D341Med (cell line): Measurements from ENCODE around the gene PARD3.
"Not testable (repeated sequence)": the region's sequence is repeated elsewhere in the genome, so short reads cannot be mapped to it uniquely, and the experiment has no call there.

Experiments used
- DNase-seq: peaks from one replicate; pipeline ENCODE4 v3.0.0; 2012; ENCODE audit warnings: low spot score

Gene PARD3

DNA sequence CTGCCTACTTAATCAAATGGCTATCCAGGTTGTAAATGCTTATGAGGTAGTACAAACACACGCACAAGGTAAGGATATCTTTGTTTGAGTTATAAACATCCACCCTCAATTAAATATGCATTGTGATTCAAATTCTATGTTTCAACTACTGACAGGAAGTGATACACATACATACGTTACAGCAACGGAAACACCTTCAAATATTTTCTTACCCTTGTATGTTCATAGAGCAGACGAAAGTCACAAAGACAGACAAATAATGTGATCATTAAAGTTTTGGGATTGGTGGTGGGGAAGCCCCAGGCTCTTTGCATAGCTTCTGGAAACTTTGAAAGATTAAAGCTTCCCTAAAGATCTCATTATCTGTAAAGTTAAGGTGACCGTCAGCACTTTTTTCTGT is 521.0 kb downstream of the PARD3 start:
- DNase-seq = no peak

- DNase-seq = no peak
These were observed 522.4 kb downstream of the PARD3 start for GRCh38 chr10:34292675-34293074.

DNA sequence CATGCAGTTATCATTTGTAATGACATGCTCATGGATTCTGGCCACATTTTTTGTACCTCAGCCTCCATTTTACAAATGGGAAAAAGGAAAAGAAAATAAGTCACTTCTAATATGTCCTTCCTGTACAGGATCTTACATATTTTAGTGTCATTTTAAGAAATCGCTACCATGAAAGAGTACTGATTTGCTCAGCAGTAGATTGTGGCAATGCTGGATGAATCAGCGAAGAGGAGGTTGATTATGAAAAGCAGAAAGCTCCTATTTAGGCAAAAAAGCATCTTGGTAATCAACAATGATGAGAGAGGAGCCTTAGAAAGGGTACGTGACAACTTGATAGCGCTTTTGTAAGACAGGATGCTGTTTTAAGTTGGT is 522.9 kb downstream of the PARD3 start:
- no peak for DNase-seq

- no peak for DNase-seq
These were observed 523.5 kb downstream of the PARD3 start for GRCh38 chr10:34291466-34292193.

DNA sequence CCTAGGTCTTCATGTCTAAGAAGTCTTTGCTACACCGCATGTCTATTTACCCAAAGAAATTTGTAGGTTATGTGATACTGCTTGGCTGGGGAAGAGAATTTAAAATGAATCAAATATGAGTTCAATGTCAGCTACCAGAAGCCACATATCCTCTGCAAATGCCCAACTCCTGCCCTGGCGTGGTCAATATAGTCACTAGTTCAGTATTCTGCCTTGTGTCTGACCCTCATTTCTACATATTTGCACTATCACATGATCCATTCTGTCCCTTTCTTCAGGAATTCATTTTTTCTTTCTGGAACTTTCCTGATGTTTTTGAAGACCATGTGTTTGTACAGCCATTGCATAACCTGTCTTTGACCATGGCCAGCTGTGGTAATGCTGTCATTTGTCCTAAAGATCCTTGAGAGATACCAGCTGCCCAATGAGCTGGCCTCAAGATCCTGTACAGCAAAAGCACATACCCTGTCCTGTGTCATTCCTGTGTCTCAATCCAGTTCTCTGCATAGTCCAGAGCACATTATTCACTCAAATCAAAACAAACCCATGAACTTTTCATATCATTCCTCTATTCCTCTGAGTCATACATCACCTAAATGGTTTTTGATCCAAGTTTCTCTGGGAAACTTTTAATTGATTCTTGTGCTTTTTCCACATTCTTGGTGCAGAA is 524.5 kb downstream of the PARD3 start:
- DNase-seq = no peak

DNA sequence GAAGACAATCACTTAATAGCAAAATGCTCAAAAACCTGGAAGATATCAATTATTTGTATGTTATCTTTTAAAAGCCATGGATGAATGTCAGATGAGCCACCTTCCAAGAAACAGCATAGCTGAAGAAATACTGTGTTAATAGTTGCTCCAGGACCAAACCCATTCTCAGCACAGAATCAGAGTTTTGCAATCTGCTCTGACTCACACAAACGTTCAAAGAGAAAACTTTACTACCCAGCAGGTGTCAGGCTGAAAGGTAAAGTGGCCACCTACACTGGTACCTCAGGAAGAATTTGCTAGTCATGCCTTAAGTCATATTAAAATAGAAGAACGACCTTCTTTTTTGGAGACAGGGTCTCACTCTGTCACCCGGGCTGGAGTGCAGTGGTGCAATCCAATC is 526.5 kb downstream of the PARD3 start:
- no peak for DNase-seq

DNA sequence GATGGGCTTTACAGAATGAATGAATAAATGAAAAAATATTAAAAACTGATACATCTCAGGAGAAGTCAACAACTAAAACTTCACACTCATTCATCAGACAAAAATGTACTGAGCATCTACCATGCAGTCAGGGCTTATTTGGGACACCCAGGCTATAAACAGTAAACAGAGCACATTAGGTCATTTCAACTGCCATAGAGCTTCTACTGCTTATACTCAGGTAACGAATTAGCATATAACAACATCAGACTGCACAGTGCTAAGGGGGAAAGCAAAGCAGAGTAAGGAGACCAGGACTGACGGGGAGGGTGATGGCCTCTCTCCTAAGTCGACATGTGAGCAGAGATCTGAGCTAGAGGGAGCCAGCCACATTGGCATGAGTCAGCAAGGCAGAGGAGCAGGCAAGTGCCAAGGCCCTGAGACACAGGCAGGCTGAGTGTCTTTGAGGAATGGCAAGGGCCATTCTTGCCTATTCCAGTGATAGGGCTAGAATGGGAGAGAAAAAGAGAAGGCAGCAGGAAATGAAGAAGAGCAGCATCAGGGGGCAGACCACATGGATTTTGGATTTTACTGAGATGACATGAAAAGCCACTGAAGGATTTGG is 528.9 kb downstream of the PARD3 start:
- no peak for DNase-seq

- no peak for DNase-seq
These were observed 533.2 kb downstream of the PARD3 start for GRCh38 chr10:34281661-34282582.

GRCh38 chr10:34280599-34281374 is 534.3 kb downstream of the PARD3 start:
- DNase-seq = no peak

DNA sequence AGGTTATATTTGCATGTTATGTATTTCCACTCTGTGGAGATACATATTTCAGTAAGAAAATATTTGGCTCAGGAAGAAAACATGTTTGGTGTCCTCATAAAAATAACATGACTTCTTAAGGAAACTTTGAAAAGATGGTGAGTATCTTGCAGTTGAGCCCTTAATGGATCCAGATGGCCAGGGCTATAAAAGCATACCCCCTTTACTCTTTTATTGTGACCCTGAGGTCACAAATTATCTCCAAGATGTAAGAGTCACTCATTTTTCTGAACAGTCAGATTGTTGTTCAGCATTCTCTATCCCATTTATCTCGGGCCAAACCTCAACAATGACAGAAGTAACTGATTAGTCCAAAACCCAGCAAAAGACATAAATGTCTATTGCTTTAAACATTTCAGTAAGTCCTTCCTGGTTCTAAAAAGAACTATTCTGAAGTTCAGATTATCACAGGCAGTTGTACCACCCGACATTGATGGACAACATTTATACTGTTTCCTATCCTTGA is 539.4 kb downstream of the PARD3 start:
- DNase-seq = no peak

DNA sequence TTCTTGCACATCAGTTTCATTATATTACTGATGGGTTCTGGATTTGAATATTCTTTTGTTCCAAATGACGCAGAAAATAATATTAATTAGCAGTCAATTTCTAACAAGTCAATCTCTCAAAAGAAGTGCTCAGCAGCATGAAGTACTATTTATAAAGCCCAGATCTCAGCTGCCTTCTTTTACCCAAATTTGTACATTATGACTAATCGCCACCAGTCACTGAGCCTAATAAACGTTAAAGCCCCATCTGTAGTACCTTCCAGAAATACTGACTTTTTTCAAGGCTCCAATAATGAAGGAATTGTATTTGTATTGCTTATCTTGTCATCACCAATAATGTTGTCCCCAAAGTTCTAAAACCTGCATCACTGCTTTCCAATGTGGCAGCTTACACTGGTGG is 540.2 kb downstream of the PARD3 start:
- no peak for DNase-seq

- no peak for DNase-seq
These were observed 541.8 kb downstream of the PARD3 start for GRCh38 chr10:34273340-34273739.

DNA sequence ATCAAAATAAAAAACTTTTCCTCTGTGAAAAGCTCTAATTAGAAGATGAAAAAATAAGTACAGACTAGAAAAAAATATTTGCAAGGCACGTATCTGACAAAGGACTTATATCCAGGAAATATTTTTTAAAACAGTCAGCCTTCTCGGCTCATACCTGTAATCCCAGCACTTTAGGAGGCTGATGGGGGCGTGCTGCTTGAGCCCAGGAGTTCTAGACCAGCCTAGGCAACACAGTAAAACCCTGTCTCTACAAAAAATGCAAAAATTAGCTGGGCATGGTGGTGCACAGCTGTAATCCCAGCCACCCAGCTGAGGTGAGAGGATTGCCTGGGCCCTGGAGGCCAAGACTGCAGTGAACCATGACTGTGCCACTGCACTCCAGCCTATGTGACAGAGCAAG is 542.8 kb downstream of the PARD3 start:
- no peak for DNase-seq

DNA sequence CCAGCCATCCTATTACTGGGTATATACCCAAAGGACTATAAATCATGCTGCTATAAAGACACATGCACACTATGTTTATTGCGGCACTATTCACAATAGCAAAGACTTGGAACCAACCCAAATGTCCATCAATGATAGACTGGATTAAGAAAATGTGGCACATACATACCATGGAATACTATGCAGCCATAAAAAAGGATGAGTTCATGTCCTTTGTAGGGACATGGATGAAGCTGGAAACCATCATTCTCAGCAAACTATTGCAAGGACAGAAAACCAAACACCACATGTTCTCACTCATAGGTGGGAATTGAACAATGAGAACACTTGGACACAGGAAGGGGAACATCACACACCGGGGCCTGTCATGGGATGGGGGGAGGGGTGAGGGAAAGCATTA is 546.7 kb downstream of the PARD3 start:
- DNase-seq = not testable (repeated sequence)

GRCh38 chr10:34262985-34263384 is 552.1 kb downstream of the PARD3 start:
- no peak for DNase-seq

GRCh38 chr10:34260904-34261303 is 554.2 kb downstream of the PARD3 start:
- no peak for DNase-seq

DNA sequence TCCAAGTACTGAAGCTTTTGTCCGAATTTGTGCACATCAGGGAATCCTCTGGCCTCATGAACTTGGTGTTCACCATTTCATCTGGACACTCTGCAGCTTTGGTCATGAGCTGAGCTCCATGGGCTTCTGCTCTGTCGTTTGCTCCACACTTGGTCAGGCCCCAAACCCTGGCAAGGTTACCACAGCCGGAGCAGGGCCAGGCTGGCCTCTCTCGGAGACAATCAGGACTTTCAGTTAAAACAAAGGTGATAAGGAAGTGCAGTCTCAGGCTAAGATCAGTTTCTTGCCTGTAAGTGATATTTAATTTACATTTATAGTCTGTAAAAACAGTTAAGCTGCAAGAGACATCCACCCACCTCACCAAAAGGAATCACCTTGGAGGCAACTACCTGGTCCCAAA is 558.9 kb downstream of the PARD3 start:
- DNase-seq = no peak

DNA sequence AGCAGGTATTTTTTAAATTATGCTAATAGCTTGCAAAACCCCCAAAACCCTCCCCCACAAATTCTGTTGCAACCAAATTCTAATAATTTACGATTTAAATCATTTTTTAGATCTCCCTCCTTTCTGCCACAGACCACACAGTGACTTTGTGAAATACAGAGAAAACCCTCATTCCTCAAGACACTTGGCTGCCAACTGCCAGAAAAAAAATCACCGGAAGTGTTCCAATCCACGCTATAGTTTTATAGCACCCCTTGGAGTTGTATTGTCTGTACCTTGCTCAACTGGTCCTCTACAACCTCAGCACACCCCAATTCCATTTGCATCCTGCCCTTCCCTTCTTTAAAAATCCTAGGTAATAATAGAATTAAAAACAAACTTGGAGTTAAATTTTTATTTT is 560.1 kb downstream of the PARD3 start:
- no peak for DNase-seq

GRCh38 chr10:34254596-34254995 is 560.5 kb downstream of the PARD3 start:
- DNase-seq = no peak

DNA sequence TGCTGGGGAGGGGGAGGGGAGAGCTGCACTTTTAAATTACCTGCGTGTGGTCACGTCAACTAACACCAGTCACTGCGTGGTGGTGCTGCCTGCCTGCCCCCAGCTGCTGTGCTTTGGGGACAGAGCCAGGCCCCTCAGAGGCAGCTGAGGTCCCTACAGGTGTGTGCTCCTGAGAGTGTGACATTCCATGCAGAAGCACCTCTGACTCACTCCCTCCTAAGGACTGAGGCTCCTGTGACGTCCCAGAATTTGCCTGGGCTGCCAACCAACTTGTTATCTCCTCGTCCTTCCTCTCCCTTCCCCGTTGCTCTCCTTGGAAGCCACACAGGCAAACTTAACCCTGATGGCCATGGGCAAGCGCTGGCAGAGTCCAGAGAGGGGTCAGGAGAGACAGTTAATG is 563.0 kb downstream of the PARD3 start:
- no peak for DNase-seq

- no peak for DNase-seq
These were observed 563.9 kb downstream of the PARD3 start for GRCh38 chr10:34251177-34251576.
